SU-DHL-6 (cell line): ENCODE measurements around the gene MROH8.

ENCODE experiments used
- CTCF ChIP-seq: fragments of 200-600 bp; sonication (generic); IDR thresholded peaks from one replicate; pipeline ENCODE4 v1.5.1; 2017; ENCODE audit warnings: antibody characterized with exemption, mild to moderate bottlenecking, low read length, moderate library complexity; ENCODE audit not compliant: insufficient read depth, poor library complexity, severe bottlenecking
- EZH2phosphoT487 ChIP-seq: fragments of 200-600 bp; sonication (generic), shearing (Covaris generic); conservative IDR thresholded peaks from 2 replicates; pipeline ENCODE4 v1.6.1; 2018; ENCODE audit warnings: mild to moderate bottlenecking, antibody characterized with exemption, low read length, moderate library complexity, mixed read lengths

- no peak for TF ChIP-seq CTCF
- TF ChIP-seq EZH2phosphoT487 = no peak
These were observed 41.8 kb downstream of the MROH8 start for GRCh38 chr20:37137547-37137946.
